HEK293T (cell line): ENCODE results near the gene RNF213.

ENCODE experiments used
- BHLHE40 ChIP-seq: fragments of 450-650 bp; IDR thresholded peaks from 2 replicates; pipeline ENCODE4 v1.6.1; 2016; ENCODE audit warnings: mild to moderate bottlenecking, moderate library complexity, borderline replicate concordance
- ELF4 ChIP-seq: fragments of 450-650 bp; IDR thresholded peaks from 2 replicates; pipeline ENCODE4 v1.6.1; 2017; ENCODE audit warnings: antibody characterized with exemption
- FOXA1 ChIP-seq: fragments of 450-650 bp; IDR thresholded peaks from 2 replicates; pipeline ENCODE4 v1.6.1; 2016; ENCODE audit warnings: mild to moderate bottlenecking
- FOXK2 ChIP-seq: fragments of 450-650 bp; IDR thresholded peaks from 2 replicates; pipeline ENCODE4 v1.6.1; 2016; ENCODE audit warnings: mild to moderate bottlenecking
- FOXM1 ChIP-seq: fragments of 450-650 bp; IDR thresholded peaks from 2 replicates; pipeline ENCODE4 v1.6.1; 2017; ENCODE audit warnings: mild to moderate bottlenecking, borderline replicate concordance
- HDGF ChIP-seq: fragments of 450-650 bp; IDR thresholded peaks from 2 replicates; pipeline ENCODE4 v1.6.1; 2017; ENCODE audit warnings: antibody characterized with exemption, borderline replicate concordance
- NFRKB ChIP-seq: fragments of 450-650 bp; IDR thresholded peaks from 2 replicates; pipeline ENCODE4 v1.6.1; 2016; ENCODE audit warnings: mild to moderate bottlenecking, moderate library complexity
- SP1 ChIP-seq: fragments of 450-650 bp; IDR thresholded peaks from 2 replicates; pipeline ENCODE4 v1.6.1; 2017
- SUZ12 ChIP-seq: fragments of 450-650 bp; IDR thresholded peaks from 2 replicates; pipeline ENCODE4 v1.6.1; 2016; ENCODE audit warnings: mild to moderate bottlenecking
- TARDBP ChIP-seq: fragments of 450-650 bp; IDR thresholded peaks from 2 replicates; pipeline ENCODE4 v1.6.1; 2016
- ZNF384 ChIP-seq: fragments of 450-650 bp; IDR thresholded peaks from 2 replicates; pipeline ENCODE4 v1.6.1; 2016
- TF ChIP-seq, protein P1 (sequence below): fragments of 450-650 bp; IDR thresholded peaks from 2 replicates; pipeline ENCODE4 v1.6.1; 2016

DNA sequence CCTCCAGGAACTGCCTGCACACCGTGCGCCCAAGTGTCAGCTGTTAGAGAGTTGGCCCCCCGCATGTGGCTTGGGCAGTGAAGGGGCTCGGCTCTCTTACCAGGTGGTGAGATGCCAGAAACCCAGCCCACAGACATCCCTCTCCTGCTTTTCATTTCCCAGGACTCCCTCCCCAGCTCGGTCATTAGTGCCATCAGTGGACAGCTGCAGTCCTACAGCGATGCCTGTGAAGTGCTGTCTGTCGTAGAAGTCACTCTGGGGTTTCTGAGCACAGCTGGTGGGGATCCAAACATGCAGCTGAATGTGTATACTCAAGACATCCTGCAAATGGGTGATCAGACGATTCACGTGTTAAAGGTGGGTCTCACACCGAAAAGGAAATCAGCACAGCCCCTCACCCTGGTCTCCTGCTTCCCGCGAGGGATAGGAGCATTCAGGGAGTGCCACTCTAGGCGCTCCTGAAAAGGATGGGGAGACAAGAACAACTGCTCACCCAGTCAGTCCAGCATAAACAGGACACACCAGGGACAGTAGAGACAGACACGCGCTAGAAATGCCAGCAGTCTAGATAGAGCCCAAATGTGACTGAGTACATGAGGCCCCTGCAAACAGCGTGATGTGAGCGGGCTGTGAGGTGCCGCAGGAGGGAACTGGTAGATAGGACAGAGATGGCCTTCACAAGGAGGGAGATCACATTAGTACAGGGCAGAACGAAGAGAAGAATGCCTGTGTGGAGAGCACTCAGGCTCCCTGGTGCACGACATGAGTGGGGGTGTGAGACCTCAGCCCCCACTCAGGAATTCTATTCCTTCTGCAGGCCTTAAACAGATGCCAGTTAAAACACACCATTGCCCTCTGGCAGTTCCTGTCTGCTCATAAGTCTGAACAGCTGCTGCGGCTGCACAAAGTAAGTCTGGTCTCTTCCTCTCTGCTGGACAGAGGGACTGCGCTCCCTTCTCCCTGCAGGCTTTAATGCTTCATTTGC lies 128.7 kb downstream of the RNF213 start:
- TF ChIP-seq ELF4 (no peak), SP1 (no peak), HDGF (no peak), ZNF384 (no peak), NFRKB (no peak), SUZ12 (no peak), FOXK2 (no peak), FOXA1 (no peak), BHLHE40 (no peak), FOXM1 (no peak), TARDBP (no peak)
- TF ChIP-seq, protein P1, sequence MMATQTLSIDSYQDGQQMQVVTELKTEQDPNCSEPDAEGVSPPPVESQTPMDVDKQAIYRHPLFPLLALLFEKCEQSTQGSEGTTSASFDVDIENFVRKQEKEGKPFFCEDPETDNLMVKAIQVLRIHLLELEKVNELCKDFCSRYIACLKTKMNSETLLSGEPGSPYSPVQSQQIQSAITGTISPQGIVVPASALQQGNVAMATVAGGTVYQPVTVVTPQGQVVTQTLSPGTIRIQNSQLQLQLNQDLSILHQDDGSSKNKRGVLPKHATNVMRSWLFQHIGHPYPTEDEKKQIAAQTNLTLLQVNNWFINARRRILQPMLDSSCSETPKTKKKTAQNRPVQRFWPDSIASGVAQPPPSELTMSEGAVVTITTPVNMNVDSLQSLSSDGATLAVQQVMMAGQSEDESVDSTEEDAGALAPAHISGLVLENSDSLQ = no peak
